ENCODE measurements around the gene TSNAX. TPM values are rescaled to one million over a fixed set of nuclear protein-coding genes. Genes with fewer than 3 reads are reported as not detected.

TSNAX gene
- total and polyA plus RNA-seq, 4 donors, result 11.4 to 41.1 (median 32.5) TPM

GRCh38 chr1:231610388-231610787 lies 81.9 kb downstream of the TSNAX start:
- Histone ChIP-seq H3K4me3 (no peak overlapping the region), H3K9me3 (ENCODE audit: control insufficient read depth in 4 of 4, insufficient read depth in 3 of 4, low read length in 3 of 4) (no peaks in the 10 kb centered on the region), H3K27me3 (ENCODE audit: control insufficient read depth in 3 of 3, insufficient read depth in 3 of 3, low read length in 2 of 3) (no peaks in the 10 kb centered on the region), H3K4me1 (ENCODE audit: control insufficient read depth in 5 of 5, insufficient read depth in 5 of 5, low read length in 5 of 5) (peaks cover 0 to 2% (median 0%) of the 10 kb centered on the region in 5 donors), H3K27ac (ENCODE audit: low read depth in 1 of 2, low read length in 1 of 2) (no peak overlapping the region), H3K36me3 (ENCODE audit: control insufficient read depth in 4 of 4, insufficient read depth in 4 of 4, low read length in 4 of 4) (no peaks in the 10 kb centered on the region), H3K9ac (ENCODE audit: insufficient read depth in 1 of 2, low read length in 2 of 2) (no peak overlapping the region)
- WGBS, 2 donors, result 64 to 70% methylated on average over 2 of the region's 2 CpGs
- DNase-seq, result no peak
- no peak for TF ChIP-seq CTCF (IDR thresholded peaks at IDR 0.05; ENCODE audit: control extremely low read depth, extremely low read depth)
- ATAC-seq (ENCODE audit: insufficient read depth, low FRiP score), result no peak

- H3K27me3 ChIP-seq (ENCODE audit: control insufficient read depth in 3 of 3, insufficient read depth in 3 of 3, low read length in 2 of 3), result no peaks in the 10 kb centered on the region
- no peak overlapping the region for H3K27ac ChIP-seq (ENCODE audit: low read depth in 1 of 2, low read length in 1 of 2)
- ATAC-seq (ENCODE audit: insufficient read depth, low FRiP score), result no peak
- no peak for DNase-seq
- no peaks in the 10 kb centered on the region for H3K9me3 ChIP-seq (ENCODE audit: control insufficient read depth in 4 of 4, insufficient read depth in 3 of 4, low read length in 3 of 4)
- H3K9ac ChIP-seq (ENCODE audit: insufficient read depth in 1 of 2, low read length in 2 of 2), result no peak overlapping the region
- H3K36me3 ChIP-seq (ENCODE audit: control insufficient read depth in 4 of 4, insufficient read depth in 4 of 4, low read length in 4 of 4), result no peaks in the 10 kb centered on the region
- no peak overlapping the region for H3K4me3 ChIP-seq
- TF ChIP-seq CTCF (IDR thresholded peaks at IDR 0.05; ENCODE audit: control extremely low read depth, extremely low read depth), result no peak
- H3K4me1 ChIP-seq (ENCODE audit: control insufficient read depth in 5 of 5, insufficient read depth in 5 of 5, low read length in 5 of 5), result peaks cover 0 to 2% (median 0%) of the 10 kb centered on the region in 5 donors
- 85 to 90% methylated on average over 5 of the region's 5 CpGs for WGBS, 2 donors
Observed at GRCh38 chr1:231611111-231611510, 82.6 kb downstream of the TSNAX start.

- H3K9ac ChIP-seq (ENCODE audit: insufficient read depth in 1 of 2, low read length in 2 of 2), result no peak overlapping the region
- WGBS, 2 donors, result 82 to 90% methylated on average over 5 of the region's 5 CpGs
- peaks cover 0 to 2% (median 0%) of the 10 kb centered on the region in 5 donors for H3K4me1 ChIP-seq (ENCODE audit: control insufficient read depth in 5 of 5, insufficient read depth in 5 of 5, low read length in 5 of 5)
- no peak for TF ChIP-seq CTCF (IDR thresholded peaks at IDR 0.05; ENCODE audit: control extremely low read depth, extremely low read depth)
- no peak for DNase-seq
- H3K9me3 ChIP-seq (ENCODE audit: control insufficient read depth in 4 of 4, insufficient read depth in 3 of 4, low read length in 3 of 4), result no peaks in the 10 kb centered on the region
- no peaks in the 10 kb centered on the region for H3K27me3 ChIP-seq (ENCODE audit: control insufficient read depth in 3 of 3, insufficient read depth in 3 of 3, low read length in 2 of 3)
- H3K4me3 ChIP-seq, result no peak overlapping the region
- H3K27ac ChIP-seq (ENCODE audit: low read depth in 1 of 2, low read length in 1 of 2), result no peak overlapping the region
- no peaks in the 10 kb centered on the region for H3K36me3 ChIP-seq (ENCODE audit: control insufficient read depth in 4 of 4, insufficient read depth in 4 of 4, low read length in 4 of 4)
- no peak for ATAC-seq (ENCODE audit: insufficient read depth, low FRiP score)
Observed at GRCh38 chr1:231611851-231612250, 83.4 kb downstream of the TSNAX start.

Data from lung (tissue), 12 donors.